Suprapubic skin (tissue), 4 donors: Measurements from ENCODE around the gene TCP11. TPM values are rescaled to one million over a fixed set of nuclear protein-coding genes. Genes with fewer than 3 reads are reported as not detected.

Experiments
- DNase-seq, 2 donors: peaks; one replicate each; pipeline ENCODE4 v3.0.0-alpha.2; 2019; ENCODE audit warnings: low spot score in 2 of 2
- H3K27ac ChIP-seq: fragments of 200-600 bp; sonication (generic); one replicate; pipeline ENCODE4 v1.5.1; 2019
- H3K27me3 ChIP-seq: fragments of 200-600 bp; sonication (generic); one replicate; pipeline ENCODE4 v1.5.1; 2019
- H3K36me3 ChIP-seq: fragments of 200-600 bp; sonication (generic); one replicate; pipeline ENCODE4 v1.5.1; 2019
- H3K4me1 ChIP-seq: fragments of 200-600 bp; sonication (generic); one replicate; pipeline ENCODE4 v1.5.1; 2019
- H3K4me3 ChIP-seq: fragments of 200-600 bp; sonication (generic); one replicate; pipeline ENCODE4 v1.5.1; 2019; ENCODE audit warnings: mild to moderate bottlenecking
- H3K9me3 ChIP-seq: fragments of 200-600 bp; sonication (generic); one replicate; pipeline ENCODE4 v1.5.1; 2019
- CTCF ChIP-seq, 2 donors: fragments of 200-600 bp in 1 of 2; fragments of 450-650 bp in 1 of 2; sonication (generic) in 1 of 2; IDR thresholded peaks; one replicate each; pipeline ENCODE4 v1.5.1; 2016 to 2019; ENCODE audit warnings: antibody characterized with exemption in 2 of 2, mild to moderate bottlenecking in 1 of 2, moderate library complexity in 1 of 2
- EP300 ChIP-seq: sonication (generic); formaldehyde crosslinking; IDR thresholded peaks from one replicate; pipeline ENCODE4 v1.6.1; 2017; ENCODE audit warnings: antibody characterized with exemption
- POLR2A ChIP-seq, 2 donors: fragments of 450-650 bp; IDR thresholded peaks; one replicate each; pipeline ENCODE4 v1.6.1; 2017; ENCODE audit warnings: antibody characterized with exemption in 2 of 2, mild to moderate bottlenecking in 2 of 2, moderate library complexity in 2 of 2
- POLR2AphosphoS5 ChIP-seq, 3 donors: sonication (generic); formaldehyde crosslinking; IDR thresholded peaks; one replicate each; pipeline ENCODE4 v1.6.1; 2017; ENCODE audit warnings: antibody characterized with exemption in 3 of 3
- WGBS: methylation state at CpG from one replicate; pipeline ENCODE4 v1.1.5; 2018; 5-methylcytosine and 5-hydroxymethylcytosine counted together
- total RNA-seq, 4 donors: library from RNA; depleted of rRNA; stranded (reverse); fragments of >200 nt; gene quantifications; one replicate each; pipeline ENCODE4 v1.1.0, GENCODE V29; 2016

Gene TCP11
- total RNA-seq, 4 donors from 2014 or later: 4.2 TPM; not detected in 3

- peak in 1 of 2 donors; percentile 69 for DNase-seq
- TF ChIP-seq CTCF (IDR thresholded peaks at IDR 0.05): no peak
- no peak for TF ChIP-seq POLR2A (IDR thresholded peaks at IDR 0.05)
- no peak for TF ChIP-seq EP300
- TF ChIP-seq POLR2AphosphoS5 (IDR thresholded peaks at IDR 0.05): no peak
- H3K9me3 ChIP-seq: no peaks in the 10 kb centered on the region
- peaks cover 92% of the 10 kb centered on the region for H3K36me3 ChIP-seq
- WGBS: 85% methylated on average over 11 of the region's 13 CpGs
- no peak overlapping the region for H3K4me3 ChIP-seq
- no peaks in the 10 kb centered on the region for H3K27me3 ChIP-seq
- H3K4me1 ChIP-seq: peaks cover 68% of the 10 kb centered on the region
- H3K27ac ChIP-seq: no peak overlapping the region
Measured at GRCh38 chr6:35082733-35083403, 58.3 kb downstream of the TCP11 start.

- peak overlapping the region; percentile 21 for H3K4me3 ChIP-seq
- peaks cover 92% of the 10 kb centered on the region for H3K36me3 ChIP-seq
- H3K9me3 ChIP-seq: no peaks in the 10 kb centered on the region
- TF ChIP-seq POLR2AphosphoS5 (IDR thresholded peaks at IDR 0.05) (no peak), CTCF (IDR thresholded peaks at IDR 0.05) (no peak), POLR2A (IDR thresholded peaks at IDR 0.05) (no peak), EP300 (no peak)
- DNase-seq: peak in 1 of 2 donors; percentile 63
- peaks cover 73% of the 10 kb centered on the region for H3K4me1 ChIP-seq
- H3K27ac ChIP-seq: peak overlapping the region; percentile 88
- 57% methylated on average over 16 of the region's 19 CpGs for WGBS
- H3K27me3 ChIP-seq: no peaks in the 10 kb centered on the region
Measured at GRCh38 chr6:35082046-35082732, 59.0 kb downstream of the TCP11 start.

- peak in 1 of 2 donors; percentile 68 for DNase-seq
- no peak for TF ChIP-seq POLR2A (IDR thresholded peaks at IDR 0.05)
- no peak for TF ChIP-seq EP300
Measured at GRCh38 chr6:35081426-35081851, 59.7 kb downstream of the TCP11 start.

GRCh38 chr6:35080821-35081425 is 60.2 kb downstream of the TCP11 start:
- DNase-seq: peak; percentile 79 to 80
- Histone ChIP-seq H3K4me3 (peak overlapping the region; percentile 21), H3K36me3 (peaks cover 84% of the 10 kb centered on the region), H3K4me1 (peaks cover 83% of the 10 kb centered on the region), H3K27ac (peak overlapping the region; percentile 88), H3K27me3 (no peaks in the 10 kb centered on the region), H3K9me3 (no peaks in the 10 kb centered on the region)
- TF ChIP-seq POLR2AphosphoS5 (IDR thresholded peaks at IDR 0.05) (no peak), CTCF (IDR thresholded peaks at IDR 0.05) (no peak), EP300 (no peak), POLR2A (IDR thresholded peaks at IDR 0.05) (no peak)
- 42% methylated on average over 18 of the region's 21 CpGs for WGBS

More at GRCh38 chr6:35081426-35081851, 59.7 kb downstream of the TCP11 start:
- H3K4me3 ChIP-seq: peak overlapping the region; percentile 21
- H3K27ac ChIP-seq: peak overlapping the region; percentile 88
- peaks cover 79% of the 10 kb centered on the region for H3K4me1 ChIP-seq
- H3K36me3 ChIP-seq: peaks cover 89% of the 10 kb centered on the region
- no peaks in the 10 kb centered on the region for H3K27me3 ChIP-seq
- 40% methylated on average over 12 of the region's 13 CpGs for WGBS
- no peaks in the 10 kb centered on the region for H3K9me3 ChIP-seq

- Histone ChIP-seq H3K9me3 (no peaks in the 10 kb centered on the region), H3K27ac (peak overlapping the region; percentile 88), H3K4me1 (peaks cover 82% of the 10 kb centered on the region), H3K36me3 (peaks cover 79% of the 10 kb centered on the region), H3K4me3 (peak overlapping the region; percentile 21), H3K27me3 (no peaks in the 10 kb centered on the region)
- 73% methylated on average over 12 of the region's 13 CpGs for WGBS
- TF ChIP-seq EP300 (no peak), POLR2AphosphoS5 (IDR thresholded peaks at IDR 0.05) (no peak), CTCF (IDR thresholded peaks at IDR 0.05) (no peak), POLR2A (IDR thresholded peaks at IDR 0.05) (no peak)
- DNase-seq: peak; percentile 41 to 47
Measured at GRCh38 chr6:35080016-35080680, 61.0 kb downstream of the TCP11 start.
